ENCODE results near the gene IL7R. TPM values are rescaled to one million over a fixed set of nuclear protein-coding genes. Genes with fewer than 3 reads are reported as not detected.

Gene IL7R
- total RNA-seq, 2 donors from 2014 or later, result 3.1 to 3.2 TPM

GRCh38 chr5:35908814-35909213 is 52.1 kb downstream of the IL7R start:
- no peak for DNase-seq (ENCODE audit: low spot score)
- TF ChIP-seq CTCF (IDR thresholded peaks at IDR 0.05), result no peak

GRCh38 chr5:35919191-35919590 is 62.5 kb downstream of the IL7R start:
- Histone ChIP-seq H3K27ac (no peak overlapping the region), H3K9me3 (no peaks in the 10 kb centered on the region), H3K4me1 (no peaks in the 10 kb centered on the region), H3K4me3 (no peak overlapping the region), H3K27me3 (no peaks in the 10 kb centered on the region), H3K36me3 (no peaks in the 10 kb centered on the region)
- DNase-seq (ENCODE audit: low spot score), result no peak
- TF ChIP-seq CTCF (IDR thresholded peaks at IDR 0.05), result no peak

More at GRCh38 chr5:35908814-35909213, 52.1 kb downstream of the IL7R start:
- Histone ChIP-seq H3K4me1 (no peaks in the 10 kb centered on the region), H3K27me3 (no peaks in the 10 kb centered on the region), H3K27ac (no peak overlapping the region), H3K4me3 (no peak overlapping the region), H3K36me3 (no peaks in the 10 kb centered on the region), H3K9me3 (peaks cover 0 to 6% of the 10 kb centered on the region in 2 donors)

- no peak for TF ChIP-seq CTCF (IDR thresholded peaks at IDR 0.05)
- DNase-seq (ENCODE audit: low spot score), result no peak
- no peaks in the 10 kb centered on the region for H3K36me3 ChIP-seq
- no peak overlapping the region for H3K27ac ChIP-seq
- H3K4me3 ChIP-seq, result no peak overlapping the region
- H3K27me3 ChIP-seq, result no peaks in the 10 kb centered on the region
- H3K4me1 ChIP-seq, result no peaks in the 10 kb centered on the region
- H3K9me3 ChIP-seq, result no peaks in the 10 kb centered on the region
These were observed 64.2 kb downstream of the IL7R start for GRCh38 chr5:35920890-35921289.

- Histone ChIP-seq H3K27me3 (no peaks in the 10 kb centered on the region), H3K4me1 (no peaks in the 10 kb centered on the region), H3K9me3 (no peaks in the 10 kb centered on the region), H3K27ac (no peak overlapping the region), H3K4me3 (no peak overlapping the region), H3K36me3 (no peaks in the 10 kb centered on the region)
- no peak for DNase-seq (ENCODE audit: low spot score)
- TF ChIP-seq CTCF (IDR thresholded peaks at IDR 0.05), result no peak
These were observed 65.2 kb downstream of the IL7R start for GRCh38 chr5:35921930-35922329.

GRCh38 chr5:35922468-35922867 is 65.8 kb downstream of the IL7R start:
- H3K27ac ChIP-seq, result no peak overlapping the region
- H3K4me3 ChIP-seq, result no peak overlapping the region
- no peak for DNase-seq (ENCODE audit: low spot score)
- no peaks in the 10 kb centered on the region for H3K9me3 ChIP-seq
- no peaks in the 10 kb centered on the region for H3K27me3 ChIP-seq
- TF ChIP-seq CTCF (IDR thresholded peaks at IDR 0.05), result no peak
- H3K4me1 ChIP-seq, result no peaks in the 10 kb centered on the region
- H3K36me3 ChIP-seq, result no peaks in the 10 kb centered on the region
